Measurements from ENCODE around the gene ELP5.

DNA sequence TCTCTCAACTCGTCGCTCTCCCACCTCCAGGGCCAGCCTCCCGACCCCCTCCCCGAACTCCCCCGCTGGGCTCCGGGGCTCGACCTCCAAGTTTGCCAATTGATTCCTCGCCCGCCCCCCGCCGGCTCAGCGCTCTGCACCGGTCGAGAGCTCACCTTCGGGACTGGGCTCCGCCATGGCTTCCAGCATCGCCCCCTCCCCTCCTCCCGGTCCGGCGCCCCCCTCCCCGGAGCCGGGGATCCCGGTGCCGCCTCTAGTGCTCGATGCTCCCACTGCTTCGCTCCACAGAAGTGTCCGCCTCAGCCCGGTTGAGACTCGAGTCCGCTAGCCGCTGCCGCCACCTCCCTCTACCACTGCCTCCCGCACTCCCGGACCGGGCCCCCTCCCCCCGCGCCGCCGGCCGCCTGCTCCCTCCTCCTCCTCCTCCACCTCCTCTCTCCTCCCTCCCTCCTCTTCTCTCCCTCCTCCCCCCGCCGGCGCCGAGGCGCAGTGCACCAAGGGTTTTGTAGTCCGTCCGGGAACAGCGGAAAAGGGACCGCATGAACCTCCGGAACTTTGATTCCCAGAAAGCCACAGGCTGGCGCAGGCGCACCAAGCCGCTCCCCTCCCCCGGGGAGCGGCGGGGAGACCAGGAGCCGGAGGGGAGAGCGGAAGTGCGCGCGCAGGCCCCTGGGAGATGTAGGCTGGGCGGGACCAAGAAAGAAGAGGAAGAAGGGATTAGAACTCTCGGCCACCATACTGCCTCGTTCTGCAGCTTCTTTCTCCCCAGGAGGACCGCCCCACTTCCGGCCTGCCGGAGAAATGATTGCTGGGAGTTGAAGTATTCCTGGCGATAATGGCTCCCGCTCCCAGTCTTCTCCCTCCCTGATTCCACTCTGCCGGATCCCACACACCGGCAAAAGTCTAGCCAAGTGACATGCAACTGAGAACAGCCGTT is 12.7 kb upstream of the ELP5 start, which contains the start of gene PHF23:
- TF ChIP-seq, protein P1, sequence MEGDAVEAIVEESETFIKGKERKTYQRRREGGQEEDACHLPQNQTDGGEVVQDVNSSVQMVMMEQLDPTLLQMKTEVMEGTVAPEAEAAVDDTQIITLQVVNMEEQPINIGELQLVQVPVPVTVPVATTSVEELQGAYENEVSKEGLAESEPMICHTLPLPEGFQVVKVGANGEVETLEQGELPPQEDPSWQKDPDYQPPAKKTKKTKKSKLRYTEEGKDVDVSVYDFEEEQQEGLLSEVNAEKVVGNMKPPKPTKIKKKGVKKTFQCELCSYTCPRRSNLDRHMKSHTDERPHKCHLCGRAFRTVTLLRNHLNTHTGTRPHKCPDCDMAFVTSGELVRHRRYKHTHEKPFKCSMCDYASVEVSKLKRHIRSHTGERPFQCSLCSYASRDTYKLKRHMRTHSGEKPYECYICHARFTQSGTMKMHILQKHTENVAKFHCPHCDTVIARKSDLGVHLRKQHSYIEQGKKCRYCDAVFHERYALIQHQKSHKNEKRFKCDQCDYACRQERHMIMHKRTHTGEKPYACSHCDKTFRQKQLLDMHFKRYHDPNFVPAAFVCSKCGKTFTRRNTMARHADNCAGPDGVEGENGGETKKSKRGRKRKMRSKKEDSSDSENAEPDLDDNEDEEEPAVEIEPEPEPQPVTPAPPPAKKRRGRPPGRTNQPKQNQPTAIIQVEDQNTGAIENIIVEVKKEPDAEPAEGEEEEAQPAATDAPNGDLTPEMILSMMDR (conservative IDR thresholded peaks at IDR 0.05; ENCODE audit: low read length) = 0 out of 2 replicates have a peak, but pooled peaks have one; percentile 9
- no peak for TF ChIP-seq EZH2phosphoT487 (IDR thresholded peaks at IDR 0.05; ENCODE audit: borderline replicate concordance, low read depth, low read length)

Data from OCI-LY7 (cell line).